Muscle of leg (tissue), 16 donors: ENCODE measurements around the gene RNF113B. TPM values are rescaled to one million over a fixed set of nuclear protein-coding genes. Genes with fewer than 3 reads are reported as not detected.

Experiments used
- DNase-seq: peaks from one replicate; pipeline ENCODE4 v3.0.0; 2013
- H3K27ac ChIP-seq: one replicate; pipeline ENCODE4 v1.5.1; 2013; ENCODE audit warnings: mild to moderate bottlenecking, low read length, control low read depth
- H3K27me3 ChIP-seq: one replicate; pipeline ENCODE4 v1.6.1; 2013; ENCODE audit warnings: low read length; ENCODE audit not compliant: control insufficient read depth, insufficient read depth
- H3K36me3 ChIP-seq: one replicate; pipeline ENCODE4 v1.6.1; 2013; ENCODE audit warnings: low read length; ENCODE audit not compliant: control insufficient read depth, insufficient read depth
- H3K4me1 ChIP-seq: one replicate; pipeline ENCODE4 v1.6.1; 2013; ENCODE audit warnings: low read length; ENCODE audit not compliant: control insufficient read depth, insufficient read depth
- H3K4me3 ChIP-seq: one replicate; pipeline ENCODE4 v1.5.1; 2013; ENCODE audit warnings: low read length, control low read depth
- H3K9me3 ChIP-seq: replicated peaks from 2 replicates; pipeline ENCODE4 v1.6.1; 2013; ENCODE audit warnings: low read depth, low read length; ENCODE audit not compliant: control insufficient read depth
- WGBS: methylation state at CpG from one replicate; pipeline ENCODE4 v1.1.5; 2013; ENCODE audit warnings: missing lambda C conversion rate; ENCODE audit not compliant: insufficient coverage; 5-methylcytosine and 5-hydroxymethylcytosine counted together
- long read RNA-seq, 11 donors: transcript quantifications; one replicate each; lab custom pipeline, GENCODE V29; 2026
- polyA plus RNA-seq, 8 donors: library from polyadenylated mRNA; unstranded; fragments of 120-200 nt; gene quantifications; one replicate each; pipeline versions ENCODE4 v1.2.1 to v1.2.3, GENCODE V29; 2013; ENCODE audit warnings: inconsistent platforms in 1 of 8, low replicate concordance in 1 of 8; ENCODE audit not compliant: insufficient read length in 8 of 8, insufficient read depth in 1 of 8
- total RNA-seq: library from RNA; stranded (reverse); fragments of 120-200 nt; gene quantifications from one replicate; pipeline ENCODE4 v1.2.4, GENCODE V29; 2013

RNF113B gene
- not detected for total RNA-seq
- not detected for polyA plus RNA-seq
- long read RNA-seq, donor 1 = 0 reads
- long read RNA-seq, donor 2 = 0 reads
- long read RNA-seq, donor 3 = 0 reads
- long read RNA-seq, donor 4 = 0 reads
- long read RNA-seq, donor 5 = 0 reads
- long read RNA-seq, donor 6 = 0 reads
- long read RNA-seq, donor 7 = 0 reads
- long read RNA-seq, donor 8 = 0 reads
- long read RNA-seq, donor 9 = 0 reads
- long read RNA-seq, donor 10 = 0 reads
- long read RNA-seq, donor 11 = 0 reads

DNA sequence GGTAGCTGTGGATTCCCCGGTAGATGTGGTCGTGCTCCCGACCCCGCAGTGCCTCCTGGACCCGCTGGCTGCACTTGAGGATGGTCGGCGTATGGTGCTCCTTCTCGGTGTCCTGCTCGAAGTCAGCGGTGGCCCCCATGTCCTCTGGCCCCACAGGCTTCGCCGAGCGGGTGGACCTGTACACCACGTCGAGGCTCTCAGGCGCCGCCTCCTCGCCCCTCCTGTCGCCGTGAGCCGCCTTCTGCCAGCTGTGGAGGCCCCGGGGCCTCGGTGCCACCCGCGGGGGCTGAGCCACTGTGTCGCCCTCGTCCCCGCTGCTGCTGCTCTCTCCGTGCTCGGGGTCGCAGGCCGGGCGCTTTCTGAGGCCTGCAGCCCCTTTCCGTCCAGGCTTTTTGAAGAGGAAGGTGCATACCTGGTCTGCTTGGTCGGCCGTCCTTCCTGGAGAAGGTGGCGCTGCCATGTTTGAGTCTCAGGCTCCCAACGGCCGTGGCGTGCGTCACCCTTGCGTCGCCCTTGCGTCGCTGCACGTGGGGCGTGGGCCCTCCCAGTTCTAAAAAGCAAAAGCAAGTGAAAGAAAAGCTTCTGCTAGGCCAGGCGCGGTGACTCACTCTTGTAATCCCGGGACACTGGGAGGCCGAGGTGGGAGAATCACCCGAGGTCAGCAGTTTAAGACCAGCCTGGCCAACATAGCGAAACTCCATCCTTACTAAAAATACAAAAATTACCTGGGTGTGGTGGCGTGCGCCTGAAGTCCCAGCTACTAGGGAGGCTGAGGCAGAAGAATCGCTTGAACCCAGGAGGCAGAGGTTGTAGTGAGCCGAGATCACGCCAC lies at the start of gene RNF113B:
RNF113B (minus strand) TSS at position 493 of the 832 bp plus-strand sequence; CDS start at position 460, 33 bp downstream.
- 94% methylated on average over 52 of the region's 58 CpGs for WGBS
- Histone ChIP-seq H3K4me3 (no peak within 1 kb of the TSS), H3K27me3 (no peaks in the 10 kb centered on the region), H3K27ac (no peak within 1 kb of the TSS), H3K9me3 (peaks cover 3% of the 10 kb centered on the region), H3K4me1 (peaks cover 20% of the 10 kb centered on the region), H3K36me3 (peaks cover 3% of the 10 kb centered on the region)
- DNase-seq = no peak

- Histone ChIP-seq H3K9me3 (peaks cover 8% of the 10 kb centered on the region), H3K4me1 (no peaks in the 10 kb centered on the region), H3K36me3 (peaks cover 3% of the 10 kb centered on the region), H3K27me3 (no peaks in the 10 kb centered on the region), H3K4me3 (no peak overlapping the region), H3K27ac (no peak overlapping the region)
- WGBS = no CpG with 5 or more reads among the region's 5 CpGs
- peak; percentile 91 for DNase-seq
These were observed 49.4 kb upstream of the RNF113B start for GRCh38 chr13:98226496-98226895.

DNA sequence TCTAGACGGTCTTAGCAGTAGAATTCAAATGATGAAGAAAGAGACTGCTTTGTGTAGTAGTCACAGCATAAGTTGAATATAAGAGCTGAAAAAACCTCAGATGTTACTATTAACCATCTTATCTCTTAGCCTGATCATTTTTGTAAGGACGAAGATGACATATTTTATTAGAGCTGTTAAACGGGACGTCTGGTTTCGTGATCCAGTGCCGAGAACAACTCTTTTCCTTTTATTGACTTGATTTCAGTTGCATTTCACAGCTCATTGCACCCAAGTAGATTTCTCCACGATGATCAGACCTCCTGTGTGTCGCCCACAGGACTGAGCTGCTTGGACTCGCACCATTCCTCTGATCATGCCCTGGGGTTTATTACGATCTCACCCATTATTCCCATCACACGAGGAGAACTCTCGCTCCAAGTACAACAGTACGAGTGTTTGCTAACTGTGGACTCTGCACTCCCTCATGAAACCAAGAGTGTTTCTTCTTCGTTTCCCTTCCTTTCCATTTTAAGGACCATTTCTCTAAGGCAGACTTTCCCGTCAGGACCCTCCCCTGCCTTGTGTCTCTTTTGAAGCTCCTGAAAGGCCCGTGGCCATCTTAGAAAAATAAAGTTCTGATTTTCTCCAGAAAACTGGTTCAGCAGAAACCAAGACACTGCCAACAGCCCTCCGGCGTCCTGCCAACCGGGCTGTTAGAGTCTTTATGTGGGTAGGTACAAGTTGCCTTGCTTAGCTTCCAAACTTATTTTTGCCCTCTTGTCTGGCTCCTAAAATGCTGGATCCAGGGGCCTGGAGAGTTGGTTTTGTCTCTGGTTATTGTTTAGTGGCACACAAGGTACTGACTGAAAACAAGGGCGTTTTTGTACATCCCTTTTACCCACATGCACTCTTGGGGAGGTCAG lies 48.2 kb upstream of the RNF113B start:
- peaks cover 8% of the 10 kb centered on the region for H3K9me3 ChIP-seq
- WGBS = 89% methylated on average over 14 of the region's 20 CpGs

GRCh38 chr13:98224557-98224956 lies 47.5 kb upstream of the RNF113B start:
- WGBS = 90% methylated on average over 5 of the region's 5 CpGs
- Histone ChIP-seq H3K36me3 (peaks cover 3% of the 10 kb centered on the region), H3K4me3 (no peak overlapping the region), H3K9me3 (peaks cover 8% of the 10 kb centered on the region), H3K27ac (no peak overlapping the region), H3K27me3 (no peaks in the 10 kb centered on the region), H3K4me1 (peaks cover 10% of the 10 kb centered on the region)
- no peak for DNase-seq

More for the DNA sequence above, 48.2 kb upstream of the RNF113B start:
- Histone ChIP-seq H3K27me3 (no peaks in the 10 kb centered on the region), H3K4me3 (no peak overlapping the region), H3K4me1 (peaks cover 6% of the 10 kb centered on the region), H3K36me3 (peaks cover 3% of the 10 kb centered on the region), H3K27ac (no peak overlapping the region)
- DNase-seq = no peak

GRCh38 chr13:98223741-98224140 lies 46.7 kb upstream of the RNF113B start:
- Histone ChIP-seq H3K36me3 (peaks cover 3% of the 10 kb centered on the region), H3K27ac (no peak overlapping the region), H3K4me3 (no peak overlapping the region), H3K4me1 (peaks cover 10% of the 10 kb centered on the region), H3K9me3 (peaks cover 6% of the 10 kb centered on the region), H3K27me3 (no peaks in the 10 kb centered on the region)
- DNase-seq = no peak

- H3K4me1 ChIP-seq = peaks cover 10% of the 10 kb centered on the region
- no peak for DNase-seq
- H3K27ac ChIP-seq = no peak overlapping the region
- WGBS = 88% methylated on average over 6 of the region's 7 CpGs
- H3K4me3 ChIP-seq = no peak overlapping the region
- no peaks in the 10 kb centered on the region for H3K27me3 ChIP-seq
- H3K36me3 ChIP-seq = peaks cover 3% of the 10 kb centered on the region
- H3K9me3 ChIP-seq = no peaks in the 10 kb centered on the region
These were observed 45.7 kb upstream of the RNF113B start for GRCh38 chr13:98222816-98223215.

DNA sequence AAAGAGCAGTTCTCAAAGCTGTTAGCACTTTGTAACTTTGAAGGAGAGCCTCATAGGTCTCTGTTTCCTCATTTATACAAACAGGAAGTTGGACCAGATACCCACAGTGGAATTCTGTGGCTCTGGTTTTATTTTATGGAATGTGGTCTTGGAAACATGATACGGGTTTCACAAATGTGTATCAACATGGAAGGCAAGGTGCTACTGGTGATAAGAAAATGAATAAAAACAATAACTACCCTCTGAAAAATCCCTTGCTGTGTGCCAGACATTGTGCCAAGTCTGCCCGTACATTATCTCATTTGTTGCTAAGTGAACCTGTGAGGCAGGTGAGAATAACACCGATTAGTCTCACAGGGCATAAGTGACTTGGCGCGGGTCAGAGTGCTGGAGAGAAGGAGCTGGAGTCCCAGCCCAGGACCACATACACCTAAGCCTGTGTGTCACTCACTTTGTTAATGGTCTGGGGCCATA lies 45.0 kb upstream of the RNF113B start:
- H3K9me3 ChIP-seq = no peaks in the 10 kb centered on the region
- H3K27me3 ChIP-seq = no peaks in the 10 kb centered on the region
- WGBS = 93% methylated on average over 4 of the region's 5 CpGs

GRCh38 chr13:98221234-98221633 lies 44.2 kb upstream of the RNF113B start:
- Histone ChIP-seq H3K36me3 (peaks cover 3% of the 10 kb centered on the region), H3K27ac (no peak overlapping the region), H3K4me3 (no peak overlapping the region), H3K9me3 (no peaks in the 10 kb centered on the region), H3K27me3 (no peaks in the 10 kb centered on the region), H3K4me1 (peaks cover 21% of the 10 kb centered on the region)
- 19% methylated on average over 4 of the region's 6 CpGs for WGBS
- peak; percentile 83 for DNase-seq

More for the DNA sequence above, 45.0 kb upstream of the RNF113B start:
- H3K27ac ChIP-seq = no peak overlapping the region
- H3K4me1 ChIP-seq = peaks cover 14% of the 10 kb centered on the region
- no peak for DNase-seq
- peaks cover 3% of the 10 kb centered on the region for H3K36me3 ChIP-seq
- no peak overlapping the region for H3K4me3 ChIP-seq

DNA sequence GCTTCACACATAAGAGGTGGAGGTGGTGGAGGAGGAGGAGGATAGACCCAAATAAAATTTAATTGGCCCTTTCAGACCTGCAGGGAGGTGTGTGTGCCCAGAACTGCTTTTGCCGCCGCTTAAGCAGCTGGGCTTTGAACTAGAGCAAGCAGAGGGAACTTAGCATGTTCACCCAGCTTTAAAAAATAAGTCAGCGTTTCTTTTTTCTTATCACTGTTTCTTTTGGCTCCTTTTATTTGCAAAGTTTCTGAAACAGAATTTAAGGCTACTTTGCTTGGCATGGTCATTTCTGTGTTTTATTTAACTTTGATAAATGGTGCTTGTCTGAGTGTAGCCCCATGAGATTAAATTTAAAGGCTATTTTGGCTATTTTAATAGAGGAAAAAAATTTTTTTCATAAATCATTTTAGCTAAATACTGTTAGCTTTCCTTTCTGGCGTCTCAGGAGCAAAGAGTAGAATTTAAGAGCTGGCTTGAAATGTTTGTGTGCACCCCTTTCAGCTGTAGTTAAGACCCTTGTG lies 43.3 kb upstream of the RNF113B start:
- peak; percentile 51 for DNase-seq
- H3K27ac ChIP-seq = no peak overlapping the region

More for the DNA sequence above, 43.3 kb upstream of the RNF113B start:
- peaks cover 2% of the 10 kb centered on the region for H3K36me3 ChIP-seq
- peaks cover 28% of the 10 kb centered on the region for H3K4me1 ChIP-seq
- H3K27me3 ChIP-seq = no peaks in the 10 kb centered on the region
- no peak overlapping the region for H3K4me3 ChIP-seq
- no peaks in the 10 kb centered on the region for H3K9me3 ChIP-seq
- whole genome bisulfite sequencing = 37% methylated on average over 3 of the region's 4 CpGs
